Measurements from ENCODE around the gene SCARF2. TPM values are rescaled to one million over a fixed set of nuclear protein-coding genes. Genes with fewer than 3 reads are reported as not detected.

The SCARF2 gene
- total and polyA plus RNA-seq, 2 experiments from 2014 or later = 1.8 to 16.6 TPM

DNA sequence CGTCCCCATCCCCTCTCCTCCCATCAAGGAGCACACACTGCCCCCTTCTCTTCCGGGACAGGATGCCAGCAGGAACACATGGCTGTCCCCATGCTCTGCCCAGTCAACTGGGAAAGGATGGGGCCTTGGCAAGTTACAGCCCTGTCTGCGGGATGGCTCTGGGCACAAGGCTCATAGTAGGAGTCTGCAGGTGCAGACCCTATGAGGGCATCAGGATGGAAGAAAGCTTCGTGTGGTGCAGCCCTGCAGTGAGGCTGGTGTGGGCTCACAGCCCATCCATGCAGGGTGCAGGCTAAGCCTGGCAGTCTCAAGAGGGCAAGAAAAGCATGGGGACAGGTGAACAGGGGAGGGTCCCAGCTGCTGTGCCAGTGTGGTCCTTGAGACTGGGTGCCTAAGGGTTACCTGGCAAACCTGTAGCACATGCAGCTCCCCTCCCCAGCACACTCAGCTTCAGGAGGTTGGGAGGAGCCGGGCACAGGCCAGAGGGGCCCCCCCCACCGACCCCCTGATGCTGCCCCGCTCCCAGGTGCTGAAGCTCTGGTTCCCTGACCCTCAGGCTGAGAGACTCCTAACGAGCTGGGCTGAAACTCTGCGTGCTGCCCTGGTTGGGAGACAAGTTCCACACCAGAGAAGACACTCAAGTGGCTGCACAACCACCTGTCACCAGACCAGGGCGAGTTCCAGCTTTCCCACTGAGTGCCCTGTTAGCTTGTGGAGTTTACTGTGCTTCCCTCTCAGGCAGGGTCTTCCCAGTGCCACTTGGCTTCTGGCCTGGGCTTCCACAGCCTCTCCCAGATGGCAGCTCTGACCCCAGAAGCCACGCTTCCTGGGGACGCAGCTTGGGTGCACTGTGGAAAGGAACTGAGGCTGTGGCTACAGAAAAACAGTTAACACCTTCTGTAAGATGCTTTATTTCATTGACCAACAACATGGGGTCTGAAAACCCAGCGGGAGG lies 3.3 kb upstream of the SCARF2 start:
- Mint-ChIP-seq H3K4me1 (peaks cover 10% of the 10 kb centered on the region; the same call in 2 of the 3 replicates), H3K4me3 (no peak overlapping the region), H3K27ac (no peak overlapping the region), H3K9me3 (no peaks in the 10 kb centered on the region), H3K27me3 (ENCODE audit: insufficient read depth, low read depth, poor library complexity) (peaks cover 26% of the 10 kb centered on the region), H3K36me3 (ENCODE audit: low read depth) (no peaks in the 10 kb centered on the region)
- Histone ChIP-seq H4K20me1 (replicated peaks; ENCODE audit: insufficient read depth) (no peaks in the 10 kb centered on the region; the same call in 1 of the 2 replicates), H2AFZ (no peak overlapping the region), H3F3A (replicated peaks; ENCODE audit: low read depth) (0 out of 2 replicates have a peak, but pooled peaks cover 3% of the 10 kb centered on the region), H3K36me3 (ENCODE audit: insufficient read depth) (no peaks in the 10 kb centered on the region), H3K4me3 (no peak overlapping the region), H3K4me1 (ENCODE audit: insufficient read depth) (peaks cover 7% of the 10 kb centered on the region; the same call in 1 of the 2 replicates), H3K9me2 (ENCODE audit: insufficient read depth) (no peaks in the 10 kb centered on the region), H3K27ac (ENCODE audit: low read depth) (no peak overlapping the region), H3K27me3 (ENCODE audit: insufficient read depth) (peaks cover 36% of the 10 kb centered on the region), H3K79me2 (replicated peaks; ENCODE audit: insufficient read depth) (peaks cover under 1% of the 10 kb centered on the region), H3K4me2 (no peak overlapping the region)
- ATAC-seq (no peak), DNase-seq (ENCODE audit: low spot score) (no peak)
- no peak for TF ChIP-seq CREB1 (CRISPR knock-in tag; IDR thresholded peaks at IDR 0.05; ENCODE audit: low read depth)
- TF ChIP-seq EZH2 (IDR thresholded peaks at IDR 0.05; ENCODE audit: low read depth, unreplicated experiment) = no peak
- TF ChIP-seq, protein P1, sequence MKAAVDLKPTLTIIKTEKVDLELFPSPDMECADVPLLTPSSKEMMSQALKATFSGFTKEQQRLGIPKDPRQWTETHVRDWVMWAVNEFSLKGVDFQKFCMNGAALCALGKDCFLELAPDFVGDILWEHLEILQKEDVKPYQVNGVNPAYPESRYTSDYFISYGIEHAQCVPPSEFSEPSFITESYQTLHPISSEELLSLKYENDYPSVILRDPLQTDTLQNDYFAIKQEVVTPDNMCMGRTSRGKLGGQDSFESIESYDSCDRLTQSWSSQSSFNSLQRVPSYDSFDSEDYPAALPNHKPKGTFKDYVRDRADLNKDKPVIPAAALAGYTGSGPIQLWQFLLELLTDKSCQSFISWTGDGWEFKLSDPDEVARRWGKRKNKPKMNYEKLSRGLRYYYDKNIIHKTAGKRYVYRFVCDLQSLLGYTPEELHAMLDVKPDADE (IDR thresholded peaks at IDR 0.05) = no peak
- TF ChIP-seq EZH2phosphoT487 (IDR thresholded peaks at IDR 0.05; ENCODE audit: unreplicated experiment) = no peak
- no peak for TF ChIP-seq NANOG (IDR thresholded peaks at IDR 0.05; ENCODE audit: borderline replicate concordance)
- TF ChIP-seq, protein P2, sequence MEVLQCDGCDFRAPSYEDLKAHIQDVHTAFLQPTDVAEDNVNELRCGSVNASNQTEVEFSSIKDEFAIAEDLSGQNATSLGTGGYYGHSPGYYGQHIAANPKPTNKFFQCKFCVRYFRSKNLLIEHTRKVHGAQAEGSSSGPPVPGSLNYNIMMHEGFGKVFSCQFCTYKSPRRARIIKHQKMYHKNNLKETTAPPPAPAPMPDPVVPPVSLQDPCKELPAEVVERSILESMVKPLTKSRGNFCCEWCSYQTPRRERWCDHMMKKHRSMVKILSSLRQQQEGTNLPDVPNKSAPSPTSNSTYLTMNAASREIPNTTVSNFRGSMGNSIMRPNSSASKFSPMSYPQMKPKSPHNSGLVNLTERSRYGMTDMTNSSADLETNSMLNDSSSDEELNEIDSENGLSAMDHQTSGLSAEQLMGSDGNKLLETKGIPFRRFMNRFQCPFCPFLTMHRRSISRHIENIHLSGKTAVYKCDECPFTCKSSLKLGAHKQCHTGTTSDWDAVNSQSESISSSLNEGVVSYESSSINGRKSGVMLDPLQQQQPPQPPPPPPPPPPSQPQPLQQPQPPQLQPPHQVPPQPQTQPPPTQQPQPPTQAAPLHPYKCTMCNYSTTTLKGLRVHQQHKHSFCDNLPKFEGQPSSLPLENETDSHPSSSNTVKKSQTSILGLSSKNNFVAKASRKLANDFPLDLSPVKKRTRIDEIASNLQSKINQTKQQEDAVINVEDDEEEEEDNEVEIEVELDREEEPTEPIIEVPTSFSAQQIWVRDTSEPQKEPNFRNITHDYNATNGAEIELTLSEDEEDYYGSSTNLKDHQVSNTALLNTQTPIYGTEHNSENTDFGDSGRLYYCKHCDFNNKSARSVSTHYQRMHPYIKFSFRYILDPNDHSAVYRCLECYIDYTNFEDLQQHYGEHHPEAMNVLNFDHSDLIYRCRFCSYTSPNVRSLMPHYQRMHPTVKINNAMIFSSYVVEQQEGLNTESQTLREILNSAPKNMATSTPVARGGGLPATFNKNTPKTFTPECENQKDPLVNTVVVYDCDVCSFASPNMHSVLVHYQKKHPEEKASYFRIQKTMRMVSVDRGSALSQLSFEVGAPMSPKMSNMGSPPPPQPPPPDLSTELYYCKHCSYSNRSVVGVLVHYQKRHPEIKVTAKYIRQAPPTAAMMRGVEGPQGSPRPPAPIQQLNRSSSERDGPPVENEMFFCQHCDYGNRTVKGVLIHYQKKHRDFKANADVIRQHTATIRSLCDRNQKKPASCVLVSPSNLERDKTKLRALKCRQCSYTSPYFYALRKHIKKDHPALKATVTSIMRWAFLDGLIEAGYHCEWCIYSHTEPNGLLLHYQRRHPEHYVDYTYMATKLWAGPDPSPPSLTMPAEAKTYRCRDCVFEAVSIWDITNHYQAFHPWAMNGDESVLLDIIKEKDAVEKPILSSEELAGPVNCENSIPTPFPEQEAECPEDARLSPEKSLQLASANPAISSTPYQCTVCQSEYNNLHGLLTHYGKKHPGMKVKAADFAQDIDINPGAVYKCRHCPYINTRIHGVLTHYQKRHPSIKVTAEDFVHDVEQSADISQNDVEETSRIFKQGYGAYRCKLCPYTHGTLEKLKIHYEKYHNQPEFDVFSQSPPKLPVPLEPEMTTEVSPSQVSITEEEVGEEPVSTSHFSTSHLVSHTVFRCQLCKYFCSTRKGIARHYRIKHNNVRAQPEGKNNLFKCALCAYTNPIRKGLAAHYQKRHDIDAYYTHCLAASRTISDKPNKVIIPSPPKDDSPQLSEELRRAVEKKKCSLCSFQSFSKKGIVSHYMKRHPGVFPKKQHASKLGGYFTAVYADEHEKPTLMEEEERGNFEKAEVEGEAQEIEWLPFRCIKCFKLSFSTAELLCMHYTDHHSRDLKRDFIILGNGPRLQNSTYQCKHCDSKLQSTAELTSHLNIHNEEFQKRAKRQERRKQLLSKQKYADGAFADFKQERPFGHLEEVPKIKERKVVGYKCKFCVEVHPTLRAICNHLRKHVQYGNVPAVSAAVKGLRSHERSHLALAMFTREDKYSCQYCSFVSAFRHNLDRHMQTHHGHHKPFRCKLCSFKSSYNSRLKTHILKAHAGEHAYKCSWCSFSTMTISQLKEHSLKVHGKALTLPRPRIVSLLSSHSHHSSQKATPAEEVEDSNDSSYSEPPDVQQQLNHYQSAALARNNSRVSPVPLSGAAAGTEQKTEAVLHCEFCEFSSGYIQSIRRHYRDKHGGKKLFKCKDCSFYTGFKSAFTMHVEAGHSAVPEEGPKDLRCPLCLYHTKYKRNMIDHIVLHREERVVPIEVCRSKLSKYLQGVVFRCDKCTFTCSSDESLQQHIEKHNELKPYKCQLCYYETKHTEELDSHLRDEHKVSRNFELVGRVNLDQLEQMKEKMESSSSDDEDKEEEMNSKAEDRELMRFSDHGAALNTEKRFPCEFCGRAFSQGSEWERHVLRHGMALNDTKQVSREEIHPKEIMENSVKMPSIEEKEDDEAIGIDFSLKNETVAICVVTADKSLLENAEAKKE (CRISPR knock-in tag; IDR thresholded peaks at IDR 0.05) = no peak
- TF ChIP-seq, protein P3, sequence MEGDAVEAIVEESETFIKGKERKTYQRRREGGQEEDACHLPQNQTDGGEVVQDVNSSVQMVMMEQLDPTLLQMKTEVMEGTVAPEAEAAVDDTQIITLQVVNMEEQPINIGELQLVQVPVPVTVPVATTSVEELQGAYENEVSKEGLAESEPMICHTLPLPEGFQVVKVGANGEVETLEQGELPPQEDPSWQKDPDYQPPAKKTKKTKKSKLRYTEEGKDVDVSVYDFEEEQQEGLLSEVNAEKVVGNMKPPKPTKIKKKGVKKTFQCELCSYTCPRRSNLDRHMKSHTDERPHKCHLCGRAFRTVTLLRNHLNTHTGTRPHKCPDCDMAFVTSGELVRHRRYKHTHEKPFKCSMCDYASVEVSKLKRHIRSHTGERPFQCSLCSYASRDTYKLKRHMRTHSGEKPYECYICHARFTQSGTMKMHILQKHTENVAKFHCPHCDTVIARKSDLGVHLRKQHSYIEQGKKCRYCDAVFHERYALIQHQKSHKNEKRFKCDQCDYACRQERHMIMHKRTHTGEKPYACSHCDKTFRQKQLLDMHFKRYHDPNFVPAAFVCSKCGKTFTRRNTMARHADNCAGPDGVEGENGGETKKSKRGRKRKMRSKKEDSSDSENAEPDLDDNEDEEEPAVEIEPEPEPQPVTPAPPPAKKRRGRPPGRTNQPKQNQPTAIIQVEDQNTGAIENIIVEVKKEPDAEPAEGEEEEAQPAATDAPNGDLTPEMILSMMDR (conservative IDR thresholded peaks at IDR 0.05; ENCODE audit: low read depth in 2 of 2) = no peak
- no peak for TF ChIP-seq STAT1 (IDR thresholded peaks at IDR 0.05; ENCODE audit: unreplicated experiment)
- no peak for TF ChIP-seq POLR2AphosphoS5 (IDR thresholded peaks at IDR 0.05; ENCODE audit: low read depth)
- TF ChIP-seq ZNF114 (CRISPR knock-in tag; IDR thresholded peaks at IDR 0.05) = no peak

All from GM23338 (cell line).